Upper lobe of left lung (tissue), 4 donors: ENCODE data around the gene LIPH.

Experiments
- CTCF ChIP-seq, 6 experiments: fragments of 450-650 bp in 4 of 6; fragments of 200-600 bp in 2 of 6; sonication (generic) in 2 of 6; IDR thresholded peaks; one replicate each; pipeline ENCODE4 v1.5.1; 2016 to 2019; ENCODE audit warnings: antibody characterized with exemption in 6 of 6
- EP300 ChIP-seq, 4 donors: sonication (generic); formaldehyde crosslinking; IDR thresholded peaks; one replicate each; pipeline ENCODE4 v1.5.1; 2017; ENCODE audit warnings: antibody characterized with exemption in 4 of 4, control low read depth in 2 of 4
- POLR2A ChIP-seq, 4 donors: fragments of 450-650 bp; IDR thresholded peaks; one replicate each; pipeline ENCODE4 v1.5.1; 2016 to 2017; ENCODE audit warnings: antibody characterized with exemption in 4 of 4, mild to moderate bottlenecking in 2 of 4
- POLR2AphosphoS5 ChIP-seq, 2 donors: sonication (generic); formaldehyde crosslinking; IDR thresholded peaks; one replicate each; pipeline ENCODE4 v1.5.1; 2017; ENCODE audit warnings: antibody characterized with exemption in 2 of 2

DNA sequence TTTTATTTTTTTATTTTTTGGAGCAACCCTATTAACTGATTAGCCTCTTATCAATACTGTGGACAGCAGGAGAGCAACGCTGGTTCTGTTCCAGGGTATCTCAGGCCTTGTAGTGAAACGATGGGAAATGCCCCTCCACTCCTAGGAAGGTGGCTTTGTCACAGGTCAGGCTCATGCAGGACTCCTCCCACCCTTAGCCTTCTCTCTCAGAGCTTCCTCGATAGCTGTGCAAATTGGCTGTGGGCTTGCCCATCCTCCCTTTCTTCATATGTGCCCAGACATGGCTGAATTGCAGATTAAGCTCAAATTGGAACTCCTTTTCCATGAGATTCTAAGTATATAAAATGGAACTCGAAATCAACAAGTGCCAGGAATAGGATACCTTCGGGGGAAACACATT lies 92.1 kb downstream of the LIPH start:
- TF ChIP-seq EP300 (IDR thresholded peaks at IDR 0.05) (no peak), POLR2AphosphoS5 (IDR thresholded peaks at IDR 0.05) (no peak), CTCF (IDR thresholded peaks at IDR 0.05) (no peak), POLR2A (IDR thresholded peaks at IDR 0.05) (no peak)
